DMS153 treated with DMSO at 0.1 percent for 48 hours (cell line): Measurements from ENCODE around the gene C1S.
"Not testable (repeated sequence)": the region's sequence is repeated elsewhere in the genome, so short reads cannot be mapped to it uniquely, and the experiment has no call there.

Experiments
- DNase-seq: peaks from one replicate; lab custom pipeline; 2025; ENCODE audit not compliant: unreplicated experiment; lab: John Stamatoyannopoulos, UW

The C1S gene

DNA sequence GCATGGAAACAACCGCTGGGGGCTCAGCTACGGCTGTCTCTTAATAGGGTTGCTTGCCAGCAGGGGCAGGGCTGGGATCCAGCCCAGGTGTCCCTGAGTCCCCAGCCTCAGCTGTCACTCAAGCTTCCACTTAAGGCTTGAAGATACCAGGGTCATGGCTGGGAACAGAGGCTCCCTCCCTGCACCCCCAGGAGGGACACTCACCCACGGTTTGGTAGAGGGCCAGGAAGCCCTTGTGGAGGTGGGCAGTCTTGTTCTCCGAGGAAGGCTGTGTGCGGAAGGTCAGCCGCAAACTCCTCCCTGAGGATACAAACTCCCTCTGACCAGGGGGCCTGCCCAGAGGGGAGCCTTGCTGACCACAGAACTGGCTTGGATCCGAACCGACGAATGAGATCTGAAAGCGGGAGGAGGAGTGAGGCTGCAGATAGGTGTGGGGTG, 41.2 kb downstream of the C1S start:
- DNase-seq = no peak

DNA sequence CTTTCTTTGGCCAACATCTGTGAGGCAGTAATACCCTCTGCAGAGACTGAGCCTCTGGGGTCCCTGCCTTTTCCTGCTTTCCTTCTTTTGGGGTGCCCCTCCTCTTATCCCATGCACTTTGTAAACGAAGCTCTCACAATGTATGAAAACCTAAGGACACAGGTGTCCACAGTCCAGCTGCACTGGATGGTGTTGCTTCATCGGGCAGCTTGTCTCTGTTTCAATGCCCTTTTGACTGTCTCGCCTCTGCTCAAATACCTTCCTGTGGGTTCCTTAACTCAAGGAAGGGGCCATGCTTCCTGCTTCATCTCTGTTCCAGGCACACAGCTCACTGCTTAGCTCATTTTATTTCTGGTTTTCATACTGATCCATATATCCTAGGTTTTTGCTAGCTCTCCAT, 42.1 kb downstream of the C1S start:
- no peak for DNase-seq

DNA sequence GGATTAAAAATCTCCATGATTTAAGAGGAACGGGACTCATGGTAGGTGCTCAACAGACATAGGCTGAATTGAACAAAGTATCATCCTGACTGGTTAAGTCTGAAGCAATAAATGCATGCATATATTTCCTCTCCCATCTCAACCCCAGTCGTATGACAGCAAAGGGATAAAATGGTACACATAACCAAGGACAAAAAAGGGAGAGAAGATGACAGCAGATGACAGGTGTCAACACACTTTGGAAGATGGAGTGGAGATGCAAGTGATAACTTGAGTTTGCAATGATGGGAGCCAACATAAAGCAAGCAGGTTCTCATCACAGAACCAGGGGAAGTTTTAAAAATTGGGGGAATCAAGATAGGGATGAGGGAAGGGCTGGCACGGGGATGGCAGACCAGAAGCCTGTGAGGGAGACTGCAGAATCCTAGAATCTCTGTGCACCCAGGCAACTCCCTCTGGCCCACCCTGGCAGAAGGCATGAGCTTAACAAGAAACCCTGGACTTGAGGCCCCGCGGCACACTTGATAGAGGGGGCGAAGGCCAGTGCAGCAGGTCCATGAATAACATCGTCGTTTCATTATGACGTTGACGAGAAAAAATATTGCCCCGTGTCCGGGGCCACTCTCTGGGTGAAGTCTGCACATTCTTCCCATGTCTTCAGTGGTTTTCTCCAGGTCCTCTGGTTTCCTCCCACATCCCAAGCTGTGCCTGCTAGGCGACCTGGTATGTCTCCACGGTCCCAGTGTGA, 43.5 kb downstream of the C1S start:
- DNase-seq = no peak

DNA sequence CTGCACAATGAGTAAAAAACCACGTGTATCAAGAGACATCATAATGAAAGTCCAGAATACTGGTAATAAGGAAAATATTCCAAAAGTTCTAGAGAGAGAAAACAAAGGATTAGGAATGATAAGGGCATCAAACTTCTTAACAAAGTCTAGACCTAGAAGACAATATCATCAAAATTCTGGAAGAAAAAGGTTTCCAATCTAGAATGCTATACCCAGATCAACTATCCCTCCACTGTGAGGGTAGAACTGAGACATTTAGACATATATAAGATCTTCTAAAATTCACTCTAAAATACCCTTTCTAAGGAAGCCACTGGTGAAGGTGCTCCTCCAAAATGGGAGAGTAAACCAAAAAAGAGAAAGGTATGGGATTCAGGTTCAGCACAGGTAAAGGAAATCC, 45.6 kb downstream of the C1S start:
- DNase-seq = no peak

DNA sequence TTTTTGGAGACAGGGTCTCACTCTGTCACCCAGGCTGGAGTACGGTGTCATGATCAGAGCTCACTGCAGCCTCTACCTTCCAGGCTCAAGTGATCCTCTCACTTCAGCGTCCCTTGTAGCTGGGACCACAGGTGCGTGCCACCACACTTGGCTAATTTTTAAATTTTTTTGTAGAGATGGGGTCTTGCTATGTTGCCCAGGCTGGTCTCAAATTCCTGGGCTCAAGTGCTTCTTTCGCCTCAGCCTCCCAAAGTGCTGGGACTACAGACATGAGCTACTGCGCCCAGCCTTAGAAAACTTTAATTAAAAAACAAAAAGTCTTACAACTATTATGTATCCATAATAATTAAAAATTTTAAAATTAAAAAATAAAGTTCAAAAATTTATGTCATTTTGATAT, 46.7 kb downstream of the C1S start:
- DNase-seq = not testable (repeated sequence)

DNA sequence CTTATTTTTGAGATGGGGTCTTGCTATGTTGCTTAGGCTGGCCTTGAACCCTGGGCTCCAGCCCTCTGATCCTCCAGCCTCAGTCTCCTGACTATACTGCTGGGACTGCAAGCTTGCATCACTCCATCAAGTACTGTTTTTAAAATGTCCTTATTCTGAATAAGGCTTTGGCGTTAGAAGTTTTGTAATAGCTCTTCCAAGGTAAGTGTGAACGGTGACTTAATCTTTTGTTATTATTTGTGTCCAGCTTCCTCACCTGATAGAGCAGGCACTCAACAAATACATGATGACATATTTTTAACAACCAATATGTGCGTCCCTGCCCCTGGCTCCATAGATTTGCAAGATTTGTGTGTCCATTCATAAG, 47.1 kb downstream of the C1S start:
- no peak for DNase-seq

DNA sequence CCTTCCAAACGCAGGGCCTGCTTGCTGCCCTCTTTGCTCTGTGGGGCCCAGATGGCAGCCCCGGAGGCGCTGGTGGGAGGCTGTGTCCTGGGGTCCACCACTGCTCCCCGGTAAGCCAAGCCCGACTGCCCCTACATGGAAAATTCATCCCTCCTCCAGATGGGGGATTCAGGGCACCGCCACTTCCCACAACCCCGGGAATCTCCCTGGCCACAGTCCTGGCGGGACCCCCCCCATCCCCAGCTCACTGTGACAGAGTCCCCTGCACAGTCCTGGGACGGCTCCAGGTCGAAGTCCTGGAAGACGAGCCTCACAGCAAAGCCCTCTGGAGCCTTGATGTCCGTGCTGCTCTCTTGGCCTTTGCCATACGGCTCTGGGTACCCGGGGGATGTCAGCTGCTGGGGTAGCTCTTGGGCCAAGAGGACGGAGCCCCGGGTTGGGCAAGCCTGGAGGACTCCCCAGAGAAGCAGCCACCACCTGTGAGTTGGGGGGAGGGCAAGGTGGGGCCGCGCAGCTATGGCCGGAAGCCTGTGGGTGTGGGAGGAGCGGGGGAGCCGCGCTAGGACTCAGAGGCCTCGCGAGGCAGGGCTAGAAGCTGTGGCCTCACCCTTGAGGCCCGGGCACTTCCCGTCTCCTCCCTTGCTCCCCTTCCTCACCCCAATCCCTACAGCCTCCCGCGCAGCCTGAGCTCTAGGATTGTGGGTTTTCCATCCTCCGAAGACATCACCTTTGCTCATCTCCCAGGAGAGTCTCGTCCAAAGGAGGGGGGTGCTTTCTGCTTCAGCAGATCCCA, 47.7 kb downstream of the C1S start:
- peak; percentile 72 for DNase-seq

DNA sequence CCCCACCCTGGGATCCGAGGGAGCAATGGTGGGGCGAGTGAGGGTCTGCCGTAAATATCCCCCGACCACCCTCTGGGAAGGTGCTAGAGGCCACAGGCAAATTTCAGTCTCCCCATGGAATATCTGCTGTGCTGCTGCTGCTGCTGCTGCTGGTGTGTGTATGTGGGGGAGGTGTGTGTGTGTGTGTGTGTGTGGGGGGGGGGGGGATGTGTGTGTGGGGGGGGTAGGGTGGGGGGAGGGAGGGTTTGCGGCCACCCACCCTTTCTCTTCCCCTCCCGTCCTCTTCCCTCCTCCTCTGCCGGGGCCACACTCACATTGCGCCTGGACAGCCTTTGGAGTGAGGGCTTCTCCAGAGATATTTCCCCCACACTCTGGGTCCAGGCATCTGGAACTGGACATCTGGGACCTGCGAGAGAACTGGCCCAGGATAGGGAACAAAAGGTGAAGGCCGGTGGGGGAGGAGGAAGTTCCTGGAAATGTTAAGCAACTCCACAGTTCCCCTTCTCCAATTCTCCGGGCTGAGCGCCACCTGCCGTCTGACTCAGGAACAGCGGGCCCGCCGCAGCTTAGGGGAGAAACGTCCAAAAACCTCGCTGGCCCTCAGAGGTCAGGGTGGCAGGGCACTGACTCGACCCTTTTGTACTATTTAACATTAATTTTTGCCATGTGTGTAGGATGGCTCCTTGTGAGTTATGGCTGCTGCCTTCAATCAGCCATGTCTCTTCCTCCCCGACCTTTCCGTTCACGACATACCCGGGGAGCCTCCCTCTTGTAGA, 48.5 kb downstream of the C1S start, which contains the start of gene C1RL:
TSS of gene C1RL (minus strand) at position 419 of the 776 bp plus-strand sequence. CDS start at position 385, 34 bp downstream.
- DNase-seq = peak; percentile 71

DNA sequence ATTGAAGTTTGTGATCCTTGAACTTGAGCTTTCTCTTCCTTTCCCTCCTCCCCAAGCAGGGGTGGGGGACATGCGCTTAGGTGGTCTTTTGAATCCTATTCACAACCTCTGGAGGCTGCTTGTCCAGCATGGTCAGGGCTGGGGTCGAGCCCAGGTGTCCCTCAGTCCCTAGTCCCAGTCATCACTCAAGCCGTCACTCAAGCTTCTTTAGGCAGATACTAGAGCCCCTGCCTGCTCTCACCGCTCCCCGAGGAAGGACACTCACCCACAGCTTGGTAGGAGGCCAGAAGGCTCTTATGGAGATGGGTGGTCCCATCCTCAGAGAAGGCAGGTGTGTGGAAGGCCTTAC, 49.0 kb downstream of the C1S start:
- DNase-seq = no peak

DNA sequence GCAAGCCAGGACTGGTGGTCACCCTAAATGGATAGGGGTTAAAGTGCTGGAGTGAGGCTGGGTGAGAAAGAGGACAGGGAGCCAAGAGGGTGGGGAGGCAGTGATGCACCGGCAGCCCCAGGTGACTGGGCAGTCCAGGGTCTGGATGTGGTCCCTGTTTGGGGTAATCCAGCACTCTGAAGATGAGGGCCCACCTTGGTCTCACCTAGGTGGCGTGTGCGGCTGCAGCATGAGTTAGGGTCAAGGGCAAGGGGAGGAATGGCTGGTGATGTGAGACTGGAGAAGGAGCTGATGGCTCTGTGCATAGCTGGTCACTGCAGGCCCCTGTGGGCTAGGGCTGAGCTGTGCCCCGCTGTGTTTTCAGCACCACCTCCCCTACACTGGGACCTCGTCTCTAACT, 50.1 kb downstream of the C1S start:
- no peak for DNase-seq

DNA sequence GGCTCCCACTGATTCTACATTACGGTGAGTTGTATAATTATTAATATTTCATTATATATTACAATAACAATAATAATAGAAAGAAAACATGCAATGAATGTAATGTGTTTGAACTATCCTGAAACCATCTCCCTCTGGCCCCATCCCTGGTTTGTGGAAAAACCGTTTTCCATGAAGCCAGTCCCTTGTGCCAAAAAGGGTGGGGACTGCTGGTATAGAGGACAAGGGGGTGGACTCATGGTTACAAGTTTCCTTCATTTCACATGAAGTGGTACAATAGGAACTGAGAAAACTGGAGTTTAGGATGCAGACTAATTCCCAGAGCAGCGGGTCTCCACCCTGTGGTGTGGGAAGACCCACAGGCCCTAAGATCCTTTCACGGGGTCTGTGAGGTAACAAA, 51.5 kb downstream of the C1S start:
- no peak for DNase-seq

DNA sequence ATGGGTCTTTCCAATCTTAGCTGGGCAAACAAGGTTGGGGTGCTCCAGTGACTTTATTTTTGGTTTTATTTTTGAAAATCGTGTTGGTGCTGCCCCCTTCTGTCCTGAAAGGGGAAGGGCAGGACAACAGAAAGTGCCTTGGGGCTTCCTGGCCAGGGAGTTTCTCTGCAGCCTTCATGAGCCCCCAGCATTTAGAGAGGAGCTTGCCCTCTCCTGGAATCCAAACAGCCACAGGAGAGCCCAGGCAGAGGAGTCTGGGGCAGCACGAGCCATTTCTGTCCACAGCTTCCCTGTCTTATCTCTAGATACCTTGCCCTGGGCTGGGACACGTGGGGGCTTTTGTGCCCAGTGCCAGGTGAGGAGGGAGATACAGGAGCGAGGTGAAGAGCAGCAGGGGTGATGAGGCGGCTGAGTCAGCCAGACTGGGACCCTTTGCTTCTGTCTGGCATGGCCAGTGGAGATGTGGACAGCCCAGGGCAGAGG, 52.9 kb downstream of the C1S start:
- DNase-seq = peak; percentile 51

DNA sequence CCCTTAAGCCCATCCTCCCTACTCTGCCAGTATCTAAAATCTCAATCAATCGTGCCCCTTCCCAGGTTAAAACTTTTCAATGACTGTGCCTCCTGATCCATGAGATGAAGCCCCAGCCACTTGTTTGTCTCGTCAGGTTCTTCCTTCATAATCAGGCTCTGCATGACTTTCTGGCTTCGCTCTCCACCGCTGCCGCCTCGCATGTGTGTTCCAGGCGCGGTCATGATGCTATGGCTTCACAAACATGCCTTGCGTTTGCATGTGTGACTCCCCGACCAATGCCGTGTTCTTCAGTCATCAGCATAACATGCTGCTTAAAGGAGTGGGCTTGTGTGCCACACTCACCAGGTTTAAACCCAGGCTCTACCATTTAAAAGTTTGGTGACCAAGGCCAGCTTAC, 53.5 kb downstream of the C1S start:
- no peak for DNase-seq

DNA sequence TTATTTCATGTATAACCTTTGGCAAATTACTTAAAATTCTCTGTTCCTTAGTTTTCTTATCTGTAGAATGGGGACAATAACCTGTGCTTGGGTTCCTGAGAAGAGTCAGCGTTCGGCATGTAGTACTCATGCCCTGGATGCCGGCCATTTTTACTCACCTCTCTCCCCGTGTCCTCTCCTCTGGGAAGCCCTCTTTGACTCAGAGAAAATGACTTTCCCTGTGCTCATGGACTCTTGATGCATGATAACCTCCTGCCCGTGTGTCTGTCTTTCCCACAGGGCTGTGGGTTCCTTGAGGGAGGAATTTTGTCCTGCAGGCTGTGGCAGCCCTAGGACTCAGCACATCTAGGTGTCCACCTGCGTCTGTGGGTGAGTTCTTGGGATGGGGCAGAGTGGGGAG, 54.3 kb downstream of the C1S start:
- no peak for DNase-seq

DNA sequence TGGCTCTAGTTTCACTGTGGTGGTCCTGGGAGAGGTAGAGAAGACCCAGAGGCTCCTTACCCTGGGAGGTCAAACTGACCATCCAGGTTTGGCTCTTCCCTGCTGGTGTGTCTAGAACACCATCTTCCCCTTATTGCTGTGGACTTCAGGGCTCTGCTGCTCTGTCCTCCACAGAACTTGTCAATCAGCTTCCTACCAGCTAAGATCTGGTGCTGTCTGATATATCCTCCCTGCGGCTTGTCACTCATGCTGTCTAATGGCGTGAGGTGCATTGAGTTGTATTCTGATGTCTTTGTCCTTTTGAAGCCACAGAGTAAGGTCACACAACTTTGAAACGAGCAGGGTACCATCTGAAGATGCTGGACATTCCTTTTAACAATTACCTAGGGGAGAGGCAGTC, 55.7 kb downstream of the C1S start:
- DNase-seq = no peak

DNA sequence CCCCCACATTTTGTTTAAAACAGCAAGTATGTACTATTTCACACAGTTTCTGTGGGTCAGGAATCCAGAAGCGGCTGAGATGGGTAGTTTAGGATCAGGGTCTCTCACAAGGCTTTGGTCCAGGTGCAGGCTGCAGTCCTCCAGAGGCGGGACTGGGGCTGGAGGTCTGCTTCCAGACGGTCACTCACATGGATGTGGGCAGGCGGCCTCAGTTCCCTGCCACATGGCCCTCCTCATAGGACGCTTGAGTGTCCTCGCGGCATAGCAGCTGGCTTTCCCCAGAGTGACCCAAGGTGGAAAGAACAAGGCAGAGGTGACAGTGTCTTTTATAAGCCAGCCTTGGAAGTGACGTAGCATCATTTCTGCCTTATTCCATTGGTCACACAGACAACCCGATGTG, 56.4 kb downstream of the C1S start:
- no peak for DNase-seq

DNA sequence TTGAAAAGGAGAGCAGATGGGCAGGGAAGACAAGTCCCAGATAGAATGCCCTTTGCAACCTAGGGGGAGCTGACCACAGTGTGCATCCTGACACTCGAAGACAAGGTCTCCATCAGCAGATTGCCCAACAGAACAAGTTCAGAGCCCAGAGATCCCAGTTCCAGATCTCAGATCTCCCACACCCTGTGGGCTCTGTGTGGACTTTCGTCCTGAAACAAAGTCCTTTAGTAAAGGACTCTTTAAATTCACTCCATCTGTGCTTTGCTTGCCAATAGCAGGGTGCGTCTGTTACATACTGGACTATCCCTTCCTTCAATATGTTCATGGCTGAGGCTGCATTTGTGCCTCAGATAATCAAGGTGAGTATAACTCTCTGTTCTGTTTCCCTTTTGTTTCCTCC, 57.2 kb downstream of the C1S start:
- no peak for DNase-seq

DNA sequence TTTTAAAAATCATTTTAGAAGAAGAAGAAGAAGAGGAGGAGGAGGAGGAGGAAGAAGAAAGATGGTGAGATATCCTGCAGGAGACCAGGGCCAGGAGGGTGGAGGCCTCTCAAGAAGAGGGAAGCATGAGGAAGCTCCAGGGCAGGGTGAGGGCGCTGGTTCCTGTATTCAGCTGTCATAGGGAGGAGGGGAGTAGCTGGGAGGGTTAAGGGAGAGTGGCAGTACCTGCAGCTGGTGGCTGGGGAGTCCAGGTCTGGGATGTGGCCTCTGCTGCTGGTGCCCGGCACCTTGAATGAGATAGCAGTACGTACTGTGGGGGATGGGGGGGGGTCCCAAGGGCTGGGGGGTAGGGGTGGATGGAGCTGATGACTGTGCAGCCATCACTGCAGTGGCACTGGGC, 58.4 kb downstream of the C1S start:
- no peak for DNase-seq

DNA sequence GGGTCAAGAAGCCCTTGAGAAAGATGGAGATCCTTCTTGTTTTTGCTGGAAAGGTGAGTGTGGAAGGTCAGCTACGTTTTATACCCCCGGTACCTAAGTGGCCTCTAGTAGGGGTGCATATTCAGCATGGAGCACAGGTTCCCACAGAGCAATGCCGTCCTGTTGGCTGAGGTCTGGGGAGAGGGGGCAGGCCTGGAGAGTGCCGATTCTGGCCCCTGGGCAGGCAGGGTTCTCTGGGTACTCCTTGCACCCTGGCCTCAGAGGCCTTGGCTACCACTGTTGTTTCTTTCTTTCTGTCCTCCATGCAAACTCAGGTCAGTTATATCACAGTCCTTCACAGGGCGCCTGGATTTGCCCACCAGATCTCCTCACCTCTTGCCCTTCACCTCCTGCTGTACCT, 59.6 kb downstream of the C1S start:
- DNase-seq = no peak
